Subcutaneous abdominal adipose tissue (tissue), 5 donors: ENCODE data around the gene SRSF4.
"Not testable (repeated sequence)": the region's sequence is repeated elsewhere in the genome, so short reads cannot be mapped to it uniquely, and the experiment has no call there.

Experiments used
- H3K27ac ChIP-seq: one replicate; pipeline ENCODE4 v1.7.0; 2013; ENCODE audit warnings: low read depth, mild to moderate bottlenecking, inconsistent platforms, low read length, moderate library complexity
- H3K27me3 ChIP-seq, 5 donors: one replicate each; pipeline ENCODE4 v1.7.0; 2013; ENCODE audit warnings: low read length in 5 of 5, inconsistent platforms in 1 of 5; ENCODE audit not compliant: control insufficient read depth in 5 of 5, insufficient read depth in 4 of 5
- H3K36me3 ChIP-seq, 5 donors: one replicate each; pipeline ENCODE4 v1.7.0; 2013; ENCODE audit warnings: low read length in 5 of 5; ENCODE audit not compliant: control insufficient read depth in 5 of 5, insufficient read depth in 5 of 5
- H3K4me1 ChIP-seq, 5 donors: one replicate each; pipeline ENCODE4 v1.7.0; 2013; ENCODE audit warnings: low read length in 5 of 5, mild to moderate bottlenecking in 3 of 5, moderate library complexity in 1 of 5; ENCODE audit not compliant: control insufficient read depth in 5 of 5, insufficient read depth in 5 of 5
- H3K4me3 ChIP-seq, 5 donors: one replicate each; pipeline ENCODE4 v1.7.0; 2013; ENCODE audit warnings: low read length in 5 of 5, low read depth in 1 of 5
- H3K9ac ChIP-seq, 5 donors: one replicate each; pipeline ENCODE4 v1.7.0; 2013; ENCODE audit warnings: low read length in 5 of 5, mild to moderate bottlenecking in 4 of 5, moderate library complexity in 3 of 5
- H3K9me3 ChIP-seq, 5 donors: one replicate each; pipeline ENCODE4 v1.7.0; 2013; ENCODE audit warnings: low read length in 5 of 5; ENCODE audit not compliant: control insufficient read depth in 5 of 5
- donor health status: healthy.
- donor health status: healthy.
- donor health status: healthy.
- donor health status: healthy.
- donor health status: healthy.

SRSF4 gene

DNA sequence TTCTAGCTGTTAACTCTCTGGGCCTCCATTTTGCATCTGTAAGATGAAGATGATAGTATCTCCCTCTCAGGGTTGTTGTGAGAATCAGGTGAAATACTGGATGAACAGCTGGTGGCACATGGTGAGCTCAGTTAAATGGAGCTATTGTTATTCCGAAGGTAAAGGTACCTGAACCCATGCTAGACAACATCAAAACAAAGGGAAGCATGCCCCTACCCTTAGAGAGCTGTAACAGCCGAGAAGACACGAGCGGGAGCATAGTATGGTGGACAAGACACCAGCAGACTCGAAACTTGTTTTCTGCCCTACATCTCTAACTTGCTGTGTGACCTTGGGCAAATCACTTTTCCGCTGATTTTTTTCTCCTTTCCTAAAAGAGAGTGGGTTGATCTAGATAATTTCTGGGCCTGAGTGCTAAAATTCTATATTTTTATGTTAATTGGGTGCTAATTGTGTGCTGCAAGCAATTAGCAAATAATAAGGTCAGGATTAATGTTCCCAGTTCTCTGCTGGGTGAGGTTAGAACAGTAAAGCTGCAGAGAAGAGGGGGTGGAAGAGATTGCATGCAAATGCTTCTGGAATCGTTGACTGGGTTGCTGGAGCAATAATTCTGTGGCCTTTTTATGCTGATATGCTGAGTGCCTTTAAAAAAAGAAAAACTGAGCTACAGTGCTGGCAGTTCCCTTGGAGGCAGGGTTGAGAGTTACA is 68.8 kb downstream of the SRSF4 start:
- Histone ChIP-seq H3K36me3 (peaks cover 4 to 51% (median 38%) of the 10 kb centered on the region in 5 donors), H3K4me3 (no peak overlapping the region), H3K27me3 (no peaks in the 10 kb centered on the region), H3K9ac (no peak overlapping the region), H3K4me1 (peaks cover 1 to 11% (median 7%) of the 10 kb centered on the region in 5 donors), H3K27ac (no peak overlapping the region), H3K9me3 (no peaks in the 10 kb centered on the region)

DNA sequence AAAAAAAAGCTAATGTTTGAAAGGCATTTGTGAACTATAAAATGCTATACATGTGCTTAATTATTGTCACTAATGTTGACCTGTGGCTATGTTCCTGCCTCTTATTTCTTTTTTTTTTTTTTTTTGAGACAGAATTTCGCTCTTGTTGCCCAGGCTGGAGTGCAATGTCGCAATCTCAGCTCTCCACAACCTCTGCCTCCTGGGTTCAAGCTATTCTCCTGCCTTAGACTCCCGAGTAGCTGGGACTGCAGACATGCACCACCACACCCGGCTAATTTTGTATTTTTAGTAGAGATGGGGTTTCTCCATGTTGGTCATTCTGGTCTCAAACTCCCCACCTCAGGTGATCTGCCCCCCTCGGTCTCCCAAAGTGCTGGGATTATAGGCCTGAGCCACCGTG is 73.7 kb downstream of the SRSF4 start:
- H3K4me3 ChIP-seq, H3K4me1 ChIP-seq, H3K9me3 ChIP-seq, H3K9ac ChIP-seq, H3K27ac ChIP-seq, H3K27me3 ChIP-seq: not testable (repeated sequence)
- peaks cover 4 to 25% (median 18%) of the 10 kb centered on the region in 5 donors for H3K36me3 ChIP-seq

GRCh38 chr1:29105822-29106221 is 75.9 kb downstream of the SRSF4 start:
- no peak overlapping the region for H3K9ac ChIP-seq
- peak overlapping the region; percentile 37 for H3K27ac ChIP-seq
- H3K27me3 ChIP-seq = no peaks in the 10 kb centered on the region
- peaks cover 0 to 6% (median 0%) of the 10 kb centered on the region in 5 donors for H3K4me1 ChIP-seq
- peaks cover 5 to 21% (median 10%) of the 10 kb centered on the region in 5 donors for H3K36me3 ChIP-seq
- H3K9me3 ChIP-seq = no peaks in the 10 kb centered on the region
- H3K4me3 ChIP-seq = no peak overlapping the region

GRCh38 chr1:29100487-29100886 is 81.2 kb downstream of the SRSF4 start:
- H3K4me1 ChIP-seq = no peaks in the 10 kb centered on the region
- H3K27me3 ChIP-seq = no peaks in the 10 kb centered on the region
- no peaks in the 10 kb centered on the region for H3K9me3 ChIP-seq
- H3K36me3 ChIP-seq = peaks cover 16 to 28% (median 17%) of the 10 kb centered on the region in 5 donors
- no peak overlapping the region for H3K9ac ChIP-seq
- H3K27ac ChIP-seq = no peak overlapping the region
- no peak overlapping the region for H3K4me3 ChIP-seq

GRCh38 chr1:29099286-29099685 is 82.4 kb downstream of the SRSF4 start:
- H3K27me3 ChIP-seq = no peaks in the 10 kb centered on the region
- no peak overlapping the region for H3K4me3 ChIP-seq
- no peaks in the 10 kb centered on the region for H3K9me3 ChIP-seq
- H3K27ac ChIP-seq = no peak overlapping the region
- H3K9ac ChIP-seq = no peak overlapping the region
- H3K4me1 ChIP-seq = no peaks in the 10 kb centered on the region
- peaks cover 16 to 25% (median 18%) of the 10 kb centered on the region in 5 donors for H3K36me3 ChIP-seq
